Measurements from ENCODE around the gene CACNA2D3.
A peak's percentile ranks its signal among the peaks of the same experiment; 100 is the strongest.

Gene CACNA2D3

DNA sequence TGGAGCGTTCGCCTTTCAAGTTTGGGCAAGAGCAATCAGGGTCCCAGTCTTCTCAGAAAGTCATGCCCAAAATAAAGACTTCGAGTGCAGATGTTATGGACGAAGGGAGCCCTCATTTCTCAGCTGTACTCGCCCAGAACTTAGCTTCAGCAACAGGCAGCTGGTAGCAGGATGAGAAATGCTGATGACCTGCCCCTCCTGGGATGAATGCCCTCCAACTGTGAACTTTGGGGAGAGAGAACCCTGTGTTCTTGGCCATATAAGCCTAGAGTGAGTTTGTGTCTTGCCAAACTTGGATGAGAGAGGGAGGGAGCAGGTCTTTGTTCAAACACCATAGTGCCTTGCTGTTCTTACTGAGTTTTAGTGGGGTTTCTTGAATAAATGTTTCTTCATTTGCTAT is 405.2 kb downstream of the CACNA2D3 start:
- FAIRE-seq: no peak
- TF ChIP-seq, protein P1, sequence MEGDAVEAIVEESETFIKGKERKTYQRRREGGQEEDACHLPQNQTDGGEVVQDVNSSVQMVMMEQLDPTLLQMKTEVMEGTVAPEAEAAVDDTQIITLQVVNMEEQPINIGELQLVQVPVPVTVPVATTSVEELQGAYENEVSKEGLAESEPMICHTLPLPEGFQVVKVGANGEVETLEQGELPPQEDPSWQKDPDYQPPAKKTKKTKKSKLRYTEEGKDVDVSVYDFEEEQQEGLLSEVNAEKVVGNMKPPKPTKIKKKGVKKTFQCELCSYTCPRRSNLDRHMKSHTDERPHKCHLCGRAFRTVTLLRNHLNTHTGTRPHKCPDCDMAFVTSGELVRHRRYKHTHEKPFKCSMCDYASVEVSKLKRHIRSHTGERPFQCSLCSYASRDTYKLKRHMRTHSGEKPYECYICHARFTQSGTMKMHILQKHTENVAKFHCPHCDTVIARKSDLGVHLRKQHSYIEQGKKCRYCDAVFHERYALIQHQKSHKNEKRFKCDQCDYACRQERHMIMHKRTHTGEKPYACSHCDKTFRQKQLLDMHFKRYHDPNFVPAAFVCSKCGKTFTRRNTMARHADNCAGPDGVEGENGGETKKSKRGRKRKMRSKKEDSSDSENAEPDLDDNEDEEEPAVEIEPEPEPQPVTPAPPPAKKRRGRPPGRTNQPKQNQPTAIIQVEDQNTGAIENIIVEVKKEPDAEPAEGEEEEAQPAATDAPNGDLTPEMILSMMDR (IDR thresholded peaks at IDR 0.05; ENCODE audit: insufficient read depth, missing control alignments): no peak

DNA sequence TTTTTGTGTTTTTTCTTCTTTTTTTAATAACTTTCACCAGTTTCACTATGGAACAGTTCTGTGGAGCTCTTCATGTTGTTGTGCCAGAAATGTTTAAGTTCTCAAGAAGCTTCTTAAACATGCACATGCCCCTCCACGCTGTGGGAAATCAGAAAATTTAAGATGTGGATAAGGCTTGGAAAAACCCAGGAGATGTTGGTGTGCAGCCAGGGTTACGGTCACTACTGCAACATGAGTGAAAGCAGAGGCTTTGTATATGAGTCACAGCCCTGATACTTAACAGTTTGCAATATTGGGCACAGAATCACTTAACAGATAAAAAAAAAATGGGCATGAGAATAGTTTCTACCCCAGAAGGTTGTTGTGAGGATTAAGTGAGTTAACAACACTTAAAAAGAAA is 405.6 kb downstream of the CACNA2D3 start:
- TF ChIP-seq, protein P1 (IDR thresholded peaks at IDR 0.05; ENCODE audit: insufficient read depth, missing control alignments): no peak
- DNase-seq (ENCODE audit: insufficient read length, low spot score) (no peak), FAIRE-seq (no peak)

More for the DNA sequence above, 405.2 kb downstream of the CACNA2D3 start:
- no peak for DNase-seq (ENCODE audit: insufficient read length, low spot score)

DNA sequence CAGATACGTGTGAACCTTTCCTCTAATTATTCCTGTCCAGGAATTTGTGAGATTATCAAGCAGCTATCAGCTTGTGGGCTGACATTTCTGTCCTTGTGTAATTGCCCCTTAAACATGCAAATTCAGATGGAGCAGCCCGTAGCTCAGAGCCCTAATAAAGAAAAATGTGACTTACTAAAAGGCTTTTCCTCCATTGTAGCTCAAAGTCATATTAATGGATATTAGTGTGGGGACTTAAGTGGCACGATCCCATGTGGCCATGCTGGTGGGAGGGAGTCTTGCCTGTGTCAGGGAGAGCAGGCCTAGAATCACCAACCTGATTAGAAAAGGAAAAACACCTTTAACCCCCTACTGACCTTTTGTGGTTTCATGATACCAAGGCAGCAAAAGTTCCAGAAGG is 406.3 kb downstream of the CACNA2D3 start:
- TF ChIP-seq, protein P1 (IDR thresholded peaks at IDR 0.05; ENCODE audit: insufficient read depth, missing control alignments): no peak
- FAIRE-seq (no peak), DNase-seq (ENCODE audit: insufficient read length, low spot score) (no peak)

DNA sequence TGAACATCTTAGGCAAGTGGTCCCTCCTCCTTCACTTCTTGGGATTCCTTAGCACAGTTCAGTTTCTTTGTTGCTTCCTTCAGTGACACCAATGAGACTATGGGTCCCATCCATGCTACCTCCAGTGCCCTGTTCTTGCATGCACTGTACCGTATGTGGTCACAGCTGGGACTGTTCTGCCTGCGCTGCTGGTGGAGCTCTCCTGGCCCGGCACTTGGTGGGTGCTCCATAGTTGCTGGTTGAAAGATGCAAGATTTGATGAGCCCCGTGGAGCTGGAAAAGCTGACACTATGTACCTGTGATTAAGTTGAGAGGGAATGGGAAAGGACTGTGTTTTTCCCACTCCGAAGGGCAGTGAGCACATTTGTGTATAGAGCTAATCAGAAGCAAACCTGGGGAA is 407.7 kb downstream of the CACNA2D3 start:
- FAIRE-seq (no peak), DNase-seq (ENCODE audit: insufficient read length, low spot score) (no peak)
- TF ChIP-seq, protein P1 (IDR thresholded peaks at IDR 0.05; ENCODE audit: insufficient read depth, missing control alignments): no peak

DNA sequence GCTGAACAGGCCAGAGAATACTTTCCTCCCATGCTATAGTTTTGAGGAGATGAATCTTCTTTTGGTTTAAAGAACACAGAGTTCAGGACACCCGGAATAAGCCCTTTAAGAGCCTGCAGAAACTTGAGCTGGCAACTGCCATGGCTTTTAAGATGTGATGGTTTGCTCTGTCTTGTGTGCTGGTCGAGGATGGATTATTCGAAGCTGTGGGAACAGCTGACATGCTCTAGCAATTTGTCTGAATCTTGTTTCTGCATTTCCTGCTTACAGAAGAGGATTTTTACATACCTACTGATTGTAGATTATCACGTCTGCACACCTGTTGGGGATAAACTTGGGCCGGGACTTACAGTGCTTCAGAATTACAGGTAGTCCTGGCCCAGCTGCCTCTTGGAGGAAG is 408.6 kb downstream of the CACNA2D3 start:
- TF ChIP-seq, protein P1 (IDR thresholded peaks at IDR 0.05; ENCODE audit: insufficient read depth, missing control alignments): no peak
- DNase-seq (ENCODE audit: insufficient read length, low spot score) (no peak), FAIRE-seq (no peak)

DNA sequence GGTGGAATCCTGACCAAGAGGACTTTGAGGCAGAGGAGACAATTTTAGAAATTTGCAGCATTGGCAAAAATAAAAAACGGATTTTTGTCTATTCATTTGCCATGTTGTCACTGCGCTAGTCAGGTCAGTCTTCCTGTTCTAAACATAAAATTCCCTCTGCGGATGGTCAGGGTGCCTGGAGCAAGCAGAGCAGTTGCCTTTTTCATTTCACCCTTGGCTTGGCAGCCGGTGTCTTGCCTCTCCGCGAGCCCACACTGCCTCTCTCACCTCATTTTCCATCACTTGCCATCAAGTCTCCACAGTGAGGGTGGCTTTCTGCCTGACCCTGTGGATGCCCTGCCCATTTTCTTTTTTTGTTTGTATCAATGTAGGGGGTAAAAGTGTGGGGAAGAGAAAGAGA is 409.4 kb downstream of the CACNA2D3 start:
- TF ChIP-seq, protein P1 (IDR thresholded peaks at IDR 0.05; ENCODE audit: insufficient read depth, missing control alignments): no peak
- no peak for FAIRE-seq
- no peak for DNase-seq (ENCODE audit: insufficient read length, low spot score)

DNA sequence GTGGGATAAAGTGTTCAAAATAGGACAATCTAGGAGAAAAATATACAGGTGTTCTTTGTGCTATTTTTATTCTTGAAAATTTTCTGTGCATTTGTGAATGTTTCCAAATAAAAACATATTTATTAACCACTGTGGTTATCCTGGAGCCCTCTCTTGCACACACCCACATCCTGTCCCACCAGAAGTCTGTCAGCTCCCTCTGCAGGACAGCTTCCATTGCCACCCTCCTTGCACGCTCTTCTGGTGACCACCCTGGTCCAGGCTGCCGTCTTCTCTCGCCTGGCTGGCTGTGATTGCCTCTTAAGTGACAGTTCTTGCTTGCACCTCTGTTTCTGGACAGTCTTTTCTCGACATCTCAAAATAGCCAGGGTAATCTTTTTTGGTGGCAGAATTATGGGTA is 411.5 kb downstream of the CACNA2D3 start:
- DNase-seq (ENCODE audit: insufficient read length, low spot score) (no peak), FAIRE-seq (no peak)
- TF ChIP-seq, protein P1 (IDR thresholded peaks at IDR 0.05; ENCODE audit: insufficient read depth, missing control alignments): peak; percentile 5

Measured in D721Med (cell line).